Transverse colon (tissue), 4 donors: Measurements from ENCODE around the gene AIMP1. TPM values are rescaled to one million over a fixed set of nuclear protein-coding genes. Genes with fewer than 3 reads are reported as not detected.

ENCODE experiments used
- DNase-seq: peaks from one replicate; pipeline ENCODE4 v3.0.0-alpha.2; 2019
- H3K27ac ChIP-seq, 4 donors: fragments of 200-600 bp; sonication (generic); 2 replicates each; pipeline ENCODE4 v1.5.1; 2016 to 2018; ENCODE audit warnings: inconsistent platforms in 4 of 4
- H3K27me3 ChIP-seq: fragments of 200-600 bp; sonication (generic); 2 replicates; pipeline ENCODE4 v1.5.1; 2017; ENCODE audit warnings: inconsistent platforms
- H3K36me3 ChIP-seq, 4 donors: fragments of 200-600 bp; sonication (generic); 2 replicates each; pipeline ENCODE4 v1.5.1; 2017 to 2019; ENCODE audit warnings: inconsistent platforms in 4 of 4
- H3K4me1 ChIP-seq, 4 donors: fragments of 200-600 bp; sonication (generic); 2 replicates each; pipeline ENCODE4 v1.5.1; 2017 to 2020; ENCODE audit warnings: inconsistent platforms in 4 of 4
- H3K4me3 ChIP-seq, 4 donors: fragments of 200-600 bp; sonication (generic); 1 replicate in 1 of 4; 2 replicates in 3 of 4; pipeline versions ENCODE4 v1.5.1 to v1.6.1; 2017 to 2019; ENCODE audit warnings: inconsistent platforms in 4 of 4
- H3K9me3 ChIP-seq, 2 donors: fragments of 200-600 bp; sonication (generic); 2 replicates each; pipeline ENCODE4 v1.5.1; 2017 to 2019; ENCODE audit warnings: inconsistent platforms in 2 of 2
- EP300 ChIP-seq: sonication (generic); formaldehyde crosslinking; IDR thresholded peaks from one replicate; pipeline ENCODE4 v1.6.1; 2017; ENCODE audit warnings: antibody characterized with exemption, low read depth
- POLR2A ChIP-seq: fragments of 450-650 bp; IDR thresholded peaks from one replicate; pipeline ENCODE4 v1.6.1; 2016; ENCODE audit warnings: antibody characterized with exemption, mild to moderate bottlenecking, moderate library complexity
- POLR2AphosphoS5 ChIP-seq, 3 donors: sonication (generic); formaldehyde crosslinking; IDR thresholded peaks; one replicate each; pipeline ENCODE4 v1.6.1; 2016; ENCODE audit warnings: antibody characterized with exemption in 3 of 3
- WGBS, 2 donors: methylation state at CpG; one replicate each; pipeline ENCODE4 v1.1.5; 2018; ENCODE audit warnings: low coverage in 1 of 2; 5-methylcytosine and 5-hydroxymethylcytosine counted together
- in situ Hi-C, 4 donors: fragments of 200-750 bp; cut with MboI; loops; one replicate each; pipeline versions ENCODE4 v1.15.0 to v1.15.1; 2017; ENCODE audit warnings: low sequenced_read_pairs in 3 of 4, low pct_ligation_motif_present in 1 of 4, low pct_unique_long_range_greater_than_20kb in 1 of 4
- intact Hi-C: fragments of 100-400 bp; cut with DNase I; formaldehyde crosslinking; loops from one replicate; pipeline ENCODE4 v1.15.1; 2023; ENCODE audit warnings: low total_unique reads
- total RNA-seq, 4 donors: library from RNA; depleted of rRNA; stranded (reverse); fragments of >200 nt; gene quantifications; one replicate each; pipeline ENCODE4 v1.1.0, GENCODE V29; 2016
- TF ChIP-seq, protein P1 (sequence below), 5 experiments: fragments of 200-600 bp in 3 of 5; fragments of 450-650 bp in 2 of 5; sonication (generic) in 3 of 5; IDR thresholded peaks; 1 replicate in 2 of 5; 2 replicates in 3 of 5; pipeline ENCODE4 v1.5.1; 2016 to 2017; ENCODE audit warnings: antibody characterized with exemption in 5 of 5, inconsistent platforms in 3 of 5, mild to moderate bottlenecking in 2 of 5, moderate library complexity in 1 of 5

AIMP1 gene
- total RNA-seq, 4 donors from 2014 or later: 4.9 to 24.1 (median 15.1) TPM

- in situ Hi-C loops: no loop called here
- intact Hi-C loops: no loop called here
- TF ChIP-seq, protein P1, sequence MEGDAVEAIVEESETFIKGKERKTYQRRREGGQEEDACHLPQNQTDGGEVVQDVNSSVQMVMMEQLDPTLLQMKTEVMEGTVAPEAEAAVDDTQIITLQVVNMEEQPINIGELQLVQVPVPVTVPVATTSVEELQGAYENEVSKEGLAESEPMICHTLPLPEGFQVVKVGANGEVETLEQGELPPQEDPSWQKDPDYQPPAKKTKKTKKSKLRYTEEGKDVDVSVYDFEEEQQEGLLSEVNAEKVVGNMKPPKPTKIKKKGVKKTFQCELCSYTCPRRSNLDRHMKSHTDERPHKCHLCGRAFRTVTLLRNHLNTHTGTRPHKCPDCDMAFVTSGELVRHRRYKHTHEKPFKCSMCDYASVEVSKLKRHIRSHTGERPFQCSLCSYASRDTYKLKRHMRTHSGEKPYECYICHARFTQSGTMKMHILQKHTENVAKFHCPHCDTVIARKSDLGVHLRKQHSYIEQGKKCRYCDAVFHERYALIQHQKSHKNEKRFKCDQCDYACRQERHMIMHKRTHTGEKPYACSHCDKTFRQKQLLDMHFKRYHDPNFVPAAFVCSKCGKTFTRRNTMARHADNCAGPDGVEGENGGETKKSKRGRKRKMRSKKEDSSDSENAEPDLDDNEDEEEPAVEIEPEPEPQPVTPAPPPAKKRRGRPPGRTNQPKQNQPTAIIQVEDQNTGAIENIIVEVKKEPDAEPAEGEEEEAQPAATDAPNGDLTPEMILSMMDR (IDR thresholded peaks at IDR 0.05): no peak
- TF ChIP-seq POLR2A: no peak
- no peak for TF ChIP-seq EP300
- TF ChIP-seq POLR2AphosphoS5 (IDR thresholded peaks at IDR 0.05): no peak
- Histone ChIP-seq H3K27ac (no peak overlapping the region), H3K36me3 (peaks cover 0 to 30% (median 5%) of the 10 kb centered on the region in 4 donors), H3K4me1 (no peaks in the 10 kb centered on the region), H3K9me3 (no peaks in the 10 kb centered on the region), H3K4me3 (no peak overlapping the region), H3K27me3 (no peaks in the 10 kb centered on the region)
- no peak for DNase-seq
Observed at GRCh38 chr4:106297245-106298035, 18.9 kb upstream of the AIMP1 start.

- Histone ChIP-seq H3K36me3 (peaks cover 0 to 14% (median 0%) of the 10 kb centered on the region in 4 donors), H3K9me3 (no peaks in the 10 kb centered on the region), H3K27me3 (no peaks in the 10 kb centered on the region), H3K27ac (no peak overlapping the region), H3K4me3 (no peak overlapping the region), H3K4me1 (no peaks in the 10 kb centered on the region)
- in situ Hi-C loops: no loop called here
- DNase-seq: no peak
- TF ChIP-seq, protein P1 (IDR thresholded peaks at IDR 0.05): no peak
- TF ChIP-seq POLR2AphosphoS5 (IDR thresholded peaks at IDR 0.05) (no peak), POLR2A (no peak), EP300 (no peak)
- 80 to 89% methylated on average over 4 of the region's 4 CpGs for WGBS, 2 donors
- intact Hi-C loops: no loop called here
Observed at GRCh38 chr4:106299977-106300376, 16.4 kb upstream of the AIMP1 start.

DNA sequence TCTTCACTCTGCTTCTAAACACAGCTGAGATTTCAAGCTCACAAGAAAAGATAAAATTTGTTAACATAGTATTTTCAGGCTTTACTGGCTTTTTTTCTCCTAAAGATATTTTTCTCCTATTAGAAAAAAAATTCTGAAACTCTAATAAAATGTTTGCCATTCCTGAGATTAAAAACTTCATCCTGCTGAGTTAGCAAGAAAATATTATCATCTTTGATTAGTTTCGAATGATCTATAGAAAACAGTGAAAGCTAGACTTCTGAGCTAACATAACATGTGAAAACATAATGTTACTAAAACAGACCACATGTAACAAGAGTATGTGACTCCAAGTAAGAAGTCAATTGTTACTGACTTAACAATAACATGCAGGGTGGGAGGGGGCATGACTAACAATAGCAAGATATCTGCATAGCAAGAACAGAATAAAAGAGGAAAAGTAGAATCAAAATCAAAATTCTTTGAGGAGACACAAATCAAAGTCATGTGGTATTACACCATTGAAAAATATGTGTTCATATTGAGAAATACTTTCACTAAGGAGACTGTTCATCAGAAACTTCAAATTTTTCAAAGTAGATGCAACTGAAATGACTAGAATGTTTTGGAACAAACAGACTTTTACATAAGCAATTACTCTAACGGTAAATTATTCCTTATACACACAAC lies 14.8 kb upstream of the AIMP1 start:
- Histone ChIP-seq H3K4me3 (no peak overlapping the region), H3K4me1 (no peaks in the 10 kb centered on the region), H3K27ac (no peak overlapping the region), H3K36me3 (peaks cover 0 to 11% (median 0%) of the 10 kb centered on the region in 4 donors), H3K27me3 (no peaks in the 10 kb centered on the region), H3K9me3 (no peaks in the 10 kb centered on the region)
- in situ Hi-C loops: no loop called here
- intact Hi-C loops: no loop called here
- TF ChIP-seq, protein P1 (IDR thresholded peaks at IDR 0.05): no peak
- TF ChIP-seq POLR2AphosphoS5 (IDR thresholded peaks at IDR 0.05) (no peak), POLR2A (no peak), EP300 (no peak)
- DNase-seq: no peak
- WGBS, 2 donors: 92 to 93% methylated on average over 2 of the region's 2 CpGs

DNA sequence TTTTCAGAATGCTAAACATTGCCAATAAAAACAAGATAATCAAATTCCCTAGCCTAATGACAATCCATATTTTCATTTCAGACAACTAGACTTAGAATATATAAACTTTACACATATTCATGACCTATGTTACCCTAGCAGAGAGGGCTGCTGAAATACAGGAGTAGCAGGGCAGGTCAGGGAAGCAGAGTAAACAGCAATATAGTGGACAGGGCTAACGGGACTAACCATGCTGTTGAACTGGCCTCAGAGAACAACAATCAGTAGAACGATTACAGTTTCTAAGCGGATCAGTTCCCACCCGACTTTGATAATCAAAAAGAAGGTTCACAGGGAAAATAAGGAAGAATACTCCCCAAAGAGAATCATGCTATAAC lies 14.3 kb upstream of the AIMP1 start:
- DNase-seq: no peak
- H3K27me3 ChIP-seq: no peaks in the 10 kb centered on the region
- H3K36me3 ChIP-seq: peaks cover 0 to 11% (median 0%) of the 10 kb centered on the region in 4 donors
- no peaks in the 10 kb centered on the region for H3K9me3 ChIP-seq
- H3K4me1 ChIP-seq: no peaks in the 10 kb centered on the region
- WGBS, 2 donors: 77 to 86% methylated on average over 4 of the region's 4 CpGs
- in situ Hi-C loops: no loop called here
- H3K4me3 ChIP-seq: no peak overlapping the region
- intact Hi-C loops: no loop called here
- H3K27ac ChIP-seq: no peak overlapping the region
- TF ChIP-seq POLR2A (no peak), POLR2AphosphoS5 (IDR thresholded peaks at IDR 0.05) (no peak), EP300 (no peak)
- TF ChIP-seq, protein P1 (IDR thresholded peaks at IDR 0.05): no peak
